Brain pericyte (primary cell): ENCODE measurements around the gene NLRP3.
"Not testable (repeated sequence)": the region's sequence is repeated elsewhere in the genome, so short reads cannot be mapped to it uniquely, and the experiment has no call there.

Experiments
- DNase-seq: peaks from one replicate; pipeline ENCODE4 v3.0.0-alpha.2; 2012; ENCODE audit warnings: low read depth, low spot score

Gene NLRP3

GRCh38 chr1:247468481-247469140 is 52.6 kb downstream of the NLRP3 start:
- DNase-seq = no peak

- DNase-seq = no peak
Measured at GRCh38 chr1:247469141-247469535, 53.2 kb downstream of the NLRP3 start.

- DNase-seq = not testable (repeated sequence)
Measured at GRCh38 chr1:247470942-247471429, 55.0 kb downstream of the NLRP3 start.

- DNase-seq = no peak
Measured at GRCh38 chr1:247471445-247472016, 55.6 kb downstream of the NLRP3 start.

GRCh38 chr1:247472035-247472434 is 56.1 kb downstream of the NLRP3 start:
- DNase-seq = no peak

GRCh38 chr1:247474367-247474766 is 58.4 kb downstream of the NLRP3 start:
- no peak for DNase-seq

- no peak for DNase-seq
Measured at GRCh38 chr1:247475793-247476192, 59.8 kb downstream of the NLRP3 start.

- not testable (repeated sequence) for DNase-seq
Measured at GRCh38 chr1:247476328-247477058, 60.5 kb downstream of the NLRP3 start.

- DNase-seq = no peak
Measured at GRCh38 chr1:247482747-247483146, 66.8 kb downstream of the NLRP3 start.

- DNase-seq = no peak
Measured at GRCh38 chr1:247487057-247487456, 71.1 kb downstream of the NLRP3 start.

GRCh38 chr1:247491328-247491727 is 75.4 kb downstream of the NLRP3 start:
- no peak for DNase-seq

GRCh38 chr1:247493106-247493505 is 77.1 kb downstream of the NLRP3 start:
- DNase-seq = no peak

GRCh38 chr1:247494767-247495166 is 78.8 kb downstream of the NLRP3 start:
- DNase-seq = no peak

GRCh38 chr1:247496581-247497285 is 80.8 kb downstream of the NLRP3 start:
- DNase-seq = no peak
